WTC11 (cell line): Measurements from ENCODE around the gene GRK4. TPM values are rescaled to one million over a fixed set of nuclear protein-coding genes. Genes with fewer than 3 reads are reported as not detected.
"Not testable (repeated sequence)": the region's sequence is repeated elsewhere in the genome, so short reads cannot be mapped to it uniquely, and the experiment has no call there.

Experiments used
- ATAC-seq: fragments of 200-7000 bp; cut with Tn5 transposase; 2 replicates; pipeline ENCODE4 v1.10.0; 2021; ENCODE audit warnings: mild to moderate bottlenecking, moderate library complexity
- CTCF ChIA-PET: fragments of 300-600 bp; sonication (Branson Sonifier 250); formaldehyde crosslinking; loops from one replicate; lab custom pipeline; 2021; ENCODE audit warnings: antibody characterized with exemption; lab: Charles Lee
- POLR2A ChIA-PET: fragments of 350-600 bp; sonication (Branson Sonifier 250); formaldehyde crosslinking; loops from one replicate; lab custom pipeline; 2021; ENCODE audit warnings: antibody characterized with exemption; lab: Charles Lee
- DNase-seq: peaks from one replicate; pipeline ENCODE4 v3.0.0; 2021; ENCODE audit warnings: low spot score
- H3K27ac Mint-ChIP-seq: 2 replicates; pipeline ENCODE4 v1.8.0; 2021; ENCODE audit warnings: mixed read lengths
- H3K27me3 Mint-ChIP-seq: 2 replicates; pipeline ENCODE4 v1.8.0; 2021; ENCODE audit warnings: low read depth, mild to moderate bottlenecking, moderate library complexity, mixed read lengths
- H3K36me3 Mint-ChIP-seq: 2 replicates; pipeline ENCODE4 v1.8.0; 2021; ENCODE audit warnings: mixed read lengths
- H3K4me1 Mint-ChIP-seq: 2 replicates; pipeline ENCODE4 v1.8.0; 2022; ENCODE audit warnings: mixed read lengths
- H3K4me3 Mint-ChIP-seq: 2 replicates; pipeline ENCODE4 v1.8.0; 2021; ENCODE audit warnings: mild to moderate bottlenecking, moderate library complexity, mixed read lengths
- H3K9me3 Mint-ChIP-seq: 2 replicates; pipeline ENCODE4 v1.8.0; 2021; ENCODE audit warnings: mixed read lengths
- AFF4 ChIP-seq: sonication (generic); formaldehyde crosslinking; IDR thresholded peaks from 2 replicates; pipeline ENCODE4 v1.8.1; 2023; ENCODE audit warnings: mild to moderate bottlenecking, missing genetic modification reagents, borderline replicate concordance
- ATF2 ChIP-seq: sonication (generic); formaldehyde crosslinking; IDR thresholded peaks from 2 replicates; pipeline ENCODE4 v1.8.1; 2022; ENCODE audit warnings: low read depth, missing genetic modification reagents, borderline replicate concordance
- CBFB ChIP-seq: sonication (generic); formaldehyde crosslinking; IDR thresholded peaks from 2 replicates; pipeline ENCODE4 v1.8.1; 2022; ENCODE audit warnings: mild to moderate bottlenecking, low read depth, missing genetic modification reagents
- ELF4 ChIP-seq: sonication (generic); formaldehyde crosslinking; IDR thresholded peaks from 2 replicates; pipeline ENCODE4 v1.8.1; 2022; ENCODE audit warnings: low read depth, mild to moderate bottlenecking, moderate library complexity, missing genetic modification reagents
- ETV6 ChIP-seq: sonication (generic); formaldehyde crosslinking; IDR thresholded peaks from 2 replicates; pipeline ENCODE4 v1.8.1; 2022; ENCODE audit warnings: mild to moderate bottlenecking, missing genetic modification reagents
- FOXJ3 ChIP-seq: sonication (generic); formaldehyde crosslinking; IDR thresholded peaks from 2 replicates; pipeline ENCODE4 v1.9.0; 2021; ENCODE audit warnings: missing genetic modification reagents, mild to moderate bottlenecking, borderline replicate concordance
- GABPB1 ChIP-seq: sonication (generic); formaldehyde crosslinking; IDR thresholded peaks from 2 replicates; pipeline ENCODE4 v1.8.1; 2023; ENCODE audit warnings: mild to moderate bottlenecking, missing genetic modification reagents
- HMGA2 ChIP-seq: fragments of 250-450 bp; sonication (Bioruptor Pico); IDR thresholded peaks from 2 replicates; pipeline ENCODE4 v1.4.0; 2021; ENCODE audit warnings: mild to moderate bottlenecking, moderate library complexity
- JUN ChIP-seq: sonication (generic); formaldehyde crosslinking; IDR thresholded peaks from 2 replicates; pipeline ENCODE4 v1.8.0; 2023; ENCODE audit warnings: mild to moderate bottlenecking, missing genetic modification reagents
- NFYB ChIP-seq: sonication (generic); formaldehyde crosslinking; conservative IDR thresholded peaks from 2 replicates; pipeline ENCODE4 v1.8.0; 2022; ENCODE audit warnings: low read depth, missing genetic modification reagents
- NR2C2 ChIP-seq: sonication (generic); formaldehyde crosslinking; IDR thresholded peaks from 2 replicates; pipeline ENCODE4 v1.8.0; 2022; ENCODE audit warnings: mild to moderate bottlenecking, missing genetic modification reagents
- OVOL2 ChIP-seq: fragments of 250-450 bp; sonication (Bioruptor Pico); IDR thresholded peaks from 2 replicates; pipeline ENCODE4 v1.9.0; 2021; ENCODE audit warnings: mild to moderate bottlenecking, borderline replicate concordance
- PRRX2 ChIP-seq: fragments of 250-450 bp; sonication (Bioruptor Pico); IDR thresholded peaks from 2 replicates; pipeline ENCODE4 v1.8.0; 2021; ENCODE audit warnings: mild to moderate bottlenecking
- TEAD4 ChIP-seq: sonication (generic); formaldehyde crosslinking; IDR thresholded peaks from 2 replicates; pipeline ENCODE4 v1.8.0; 2022; ENCODE audit warnings: mild to moderate bottlenecking, missing genetic modification reagents
- TP53 ChIP-seq: sonication (generic); formaldehyde crosslinking; IDR thresholded peaks from 2 replicates; pipeline ENCODE4 v1.8.1; 2023; ENCODE audit warnings: mild to moderate bottlenecking, missing genetic modification reagents
- ZNF138 ChIP-seq: sonication (generic); formaldehyde crosslinking; conservative IDR thresholded peaks from 2 replicates; pipeline ENCODE4 v1.8.1; 2022; ENCODE audit warnings: mild to moderate bottlenecking, moderate library complexity, missing genetic modification reagents
- ZNF671 ChIP-seq: fragments of 250-450 bp; sonication (Bioruptor Pico); IDR thresholded peaks from 2 replicates; pipeline ENCODE4 v1.8.0; 2021; ENCODE audit warnings: mild to moderate bottlenecking
- total RNA-seq: library from RNA; stranded (reverse); gene quantifications from 3 replicates; pipeline ENCODE4 v1.2.3, GENCODE V29; 2021
- TF ChIP-seq, protein P1 (sequence below): sonication (generic); formaldehyde crosslinking; IDR thresholded peaks from 2 replicates; pipeline ENCODE4 v1.8.0; 2023; ENCODE audit warnings: missing genetic modification reagents
- TF ChIP-seq, protein P2 (sequence below): sonication (generic); formaldehyde crosslinking; IDR thresholded peaks from 2 replicates; pipeline ENCODE4 v1.8.1; 2022; ENCODE audit warnings: low read depth, mild to moderate bottlenecking, moderate library complexity, missing genetic modification reagents, borderline replicate concordance
- TF ChIP-seq, protein P3 (sequence below): sonication (generic); formaldehyde crosslinking; IDR thresholded peaks from 2 replicates; pipeline ENCODE4 v1.8.0; 2022; ENCODE audit warnings: mild to moderate bottlenecking, missing genetic modification reagents
- TF ChIP-seq, protein P4 (sequence below): fragments of 250-450 bp; sonication (Bioruptor Pico); IDR thresholded peaks from 2 replicates; pipeline ENCODE4 v1.9.0; 2021; ENCODE audit warnings: mild to moderate bottlenecking

GRK4 gene
- total RNA-seq, 1 experiment from 2014 or later, result 1.4 TPM

GRCh38 chr4:2982012-2982411 is 18.6 kb downstream of the GRK4 start (continued):
- TF ChIP-seq, protein P1, sequence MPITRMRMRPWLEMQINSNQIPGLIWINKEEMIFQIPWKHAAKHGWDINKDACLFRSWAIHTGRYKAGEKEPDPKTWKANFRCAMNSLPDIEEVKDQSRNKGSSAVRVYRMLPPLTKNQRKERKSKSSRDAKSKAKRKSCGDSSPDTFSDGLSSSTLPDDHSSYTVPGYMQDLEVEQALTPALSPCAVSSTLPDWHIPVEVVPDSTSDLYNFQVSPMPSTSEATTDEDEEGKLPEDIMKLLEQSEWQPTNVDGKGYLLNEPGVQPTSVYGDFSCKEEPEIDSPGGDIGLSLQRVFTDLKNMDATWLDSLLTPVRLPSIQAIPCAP (CRISPR knock-in tag), result no peak
- no peak for TF ChIP-seq GABPB1
- no peak for TF ChIP-seq JUN (CRISPR knock-in tag)
- TF ChIP-seq ZNF671 (CRISPR knock-in tag), result no peak
- no peak for TF ChIP-seq ETV6 (CRISPR knock-in tag)
- TF ChIP-seq AFF4 (CRISPR knock-in tag), result no peak
- TF ChIP-seq NFYB, result no peak
- no peak for TF ChIP-seq NR2C2 (CRISPR knock-in tag)
- no peak for TF ChIP-seq ZNF138 (CRISPR knock-in tag)
- no peak for TF ChIP-seq CBFB
- TF ChIP-seq PRRX2 (CRISPR knock-in tag), result no peak
- no peak for TF ChIP-seq ELF4
- no peak for TF ChIP-seq TP53
- TF ChIP-seq, all 79 proteins: peak for 0

DNA sequence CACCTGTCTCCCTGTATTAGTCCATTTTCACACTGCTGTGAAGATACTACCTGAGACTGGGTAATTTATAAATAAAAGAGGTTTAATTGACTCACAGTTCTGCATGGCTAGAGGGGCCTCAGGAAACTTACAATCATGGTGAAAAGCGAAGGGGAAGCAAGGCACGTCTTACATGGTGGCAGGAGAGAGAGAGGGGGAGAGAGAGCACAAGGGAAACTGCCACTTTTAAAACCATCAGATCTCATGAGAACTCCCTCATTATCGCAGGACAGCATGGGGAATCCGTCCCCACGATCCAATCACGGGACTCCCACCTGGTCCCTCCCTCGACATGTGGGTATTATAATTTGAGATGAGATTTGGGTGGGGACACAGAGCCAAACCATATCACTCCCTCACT is 20.3 kb downstream of the GRK4 start:
- DNase-seq, H3K4me3 Mint-ChIP-seq, H3K27ac Mint-ChIP-seq, H3K36me3 Mint-ChIP-seq, POLR2A ChIA-PET, H3K4me1 Mint-ChIP-seq, CTCF ChIA-PET, H3K27me3 Mint-ChIP-seq, ATAC-seq: not testable (repeated sequence)
- peaks cover 38% of the 10 kb centered on the region for H3K9me3 Mint-ChIP-seq

DNA sequence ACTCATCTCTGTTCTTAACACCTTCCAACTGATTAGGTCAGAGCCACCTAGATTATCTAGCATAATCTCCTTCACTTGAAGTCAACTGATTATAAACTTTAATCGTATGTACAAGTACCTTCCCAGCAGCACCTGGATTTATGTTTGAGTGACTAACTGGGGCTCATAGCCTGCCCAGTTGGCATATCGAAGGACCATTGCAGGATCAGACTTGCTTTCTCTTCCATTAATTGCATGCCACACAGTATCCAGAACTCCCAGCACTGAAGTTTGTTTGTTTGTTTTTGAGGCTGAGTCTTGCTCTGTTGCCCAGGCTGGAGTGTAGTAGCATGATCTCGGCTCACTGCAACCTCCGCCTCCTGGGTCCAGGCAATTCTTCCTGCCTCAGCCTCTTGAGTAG is 27.9 kb downstream of the GRK4 start:
- DNase-seq (no peak), ATAC-seq (no peak)
- Mint-ChIP-seq H3K4me1 (no peaks in the 10 kb centered on the region), H3K9me3 (peaks cover 7% of the 10 kb centered on the region), H3K4me3 (no peak overlapping the region), H3K27ac (no peak overlapping the region), H3K36me3 (no peaks in the 10 kb centered on the region), H3K27me3 (no peaks in the 10 kb centered on the region)
- ChIA-PET POLR2A (no interaction called here), CTCF (no interaction called here)
- TF ChIP-seq PRRX2 (CRISPR knock-in tag), result no peak
- no peak for TF ChIP-seq TEAD4 (CRISPR knock-in tag)
- TF ChIP-seq, protein P1 (CRISPR knock-in tag), result no peak
- TF ChIP-seq, protein P2, sequence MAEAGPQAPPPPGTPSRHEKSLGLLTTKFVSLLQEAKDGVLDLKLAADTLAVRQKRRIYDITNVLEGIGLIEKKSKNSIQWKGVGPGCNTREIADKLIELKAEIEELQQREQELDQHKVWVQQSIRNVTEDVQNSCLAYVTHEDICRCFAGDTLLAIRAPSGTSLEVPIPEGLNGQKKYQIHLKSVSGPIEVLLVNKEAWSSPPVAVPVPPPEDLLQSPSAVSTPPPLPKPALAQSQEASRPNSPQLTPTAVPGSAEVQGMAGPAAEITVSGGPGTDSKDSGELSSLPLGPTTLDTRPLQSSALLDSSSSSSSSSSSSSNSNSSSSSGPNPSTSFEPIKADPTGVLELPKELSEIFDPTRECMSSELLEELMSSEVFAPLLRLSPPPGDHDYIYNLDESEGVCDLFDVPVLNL (CRISPR knock-in tag), result no peak
- no peak for TF ChIP-seq GABPB1
- TF ChIP-seq OVOL2 (CRISPR knock-in tag), result no peak

- DNase-seq, result no peak
- H3K27me3 Mint-ChIP-seq, result no peaks in the 10 kb centered on the region
- ChIA-PET CTCF (no interaction called here), POLR2A (no interaction called here)
- no peak for ATAC-seq
- no peaks in the 10 kb centered on the region for H3K9me3 Mint-ChIP-seq
- H3K4me3 Mint-ChIP-seq, result no peak overlapping the region
- no peaks in the 10 kb centered on the region for H3K36me3 Mint-ChIP-seq
- H3K4me1 Mint-ChIP-seq, result no peaks in the 10 kb centered on the region
- no peak overlapping the region for H3K27ac Mint-ChIP-seq
- TF ChIP-seq, protein P1 (CRISPR knock-in tag), result no peak
- TF ChIP-seq FOXJ3 (CRISPR knock-in tag) (no peak), ZNF671 (CRISPR knock-in tag) (no peak), HMGA2 (CRISPR knock-in tag) (no peak), ATF2 (CRISPR knock-in tag) (no peak)
- TF ChIP-seq, protein P3, sequence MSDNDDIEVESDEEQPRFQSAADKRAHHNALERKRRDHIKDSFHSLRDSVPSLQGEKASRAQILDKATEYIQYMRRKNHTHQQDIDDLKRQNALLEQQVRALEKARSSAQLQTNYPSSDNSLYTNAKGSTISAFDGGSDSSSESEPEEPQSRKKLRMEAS (CRISPR knock-in tag), result no peak
- TF ChIP-seq, protein P4, sequence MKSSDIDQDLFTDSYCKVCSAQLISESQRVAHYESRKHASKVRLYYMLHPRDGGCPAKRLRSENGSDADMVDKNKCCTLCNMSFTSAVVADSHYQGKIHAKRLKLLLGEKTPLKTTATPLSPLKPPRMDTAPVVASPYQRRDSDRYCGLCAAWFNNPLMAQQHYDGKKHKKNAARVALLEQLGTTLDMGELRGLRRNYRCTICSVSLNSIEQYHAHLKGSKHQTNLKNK (CRISPR knock-in tag), result no peak
These were observed 31.5 kb downstream of the GRK4 start for GRCh38 chr4:2994917-2995316.
